K562 (cell line): ENCODE data around the gene ZNF474. TPM values are rescaled to one million over a fixed set of nuclear protein-coding genes. Genes with fewer than 3 reads are reported as not detected.

ENCODE experiments used
- ATAC-seq: fragments of 200-7000 bp; cut with Tn5 transposase; 3 replicates; pipeline ENCODE4 v1.9.1; 2020; ENCODE audit warnings: moderate library complexity
- Bru-seq: library from RNA; stranded (reverse); fragments of 400-500 nt; gene quantifications from one replicate; lab custom pipeline; 2021; lab: Mats Ljungman, UMichigan
- BruChase-seq, 2 experiments: library from RNA; stranded (reverse); fragments of 400-500 nt; gene quantifications; one replicate each; lab custom pipeline; 2021; lab: Mats Ljungman, UMichigan
- BruUV-seq: library from RNA; stranded (reverse); fragments of 400-500 nt; replicated peaks from 2 replicates; lab custom pipeline; 2021; lab: Mats Ljungman, UMichigan
- CTCF ChIA-PET: fragments of 300-600 bp; formaldehyde crosslinking; extraction: SDS; loops from one replicate; lab custom pipeline; 2021; ENCODE audit warnings: low intra/inter-chr PET ratio; lab: Yijun Ruan, JAX
- POLR2A ChIA-PET: fragments of 300-600, 350-650 bp; sonication (Branson Sonifier 250); formaldehyde crosslinking; extraction: SDS; loops from one replicate; lab custom pipeline; 2021; ENCODE audit warnings: antibody characterized with exemption, inconsistent platforms; lab: Yijun Ruan, JAX
- DNase-seq, 4 experiments: peaks; one replicate each; pipeline versions ENCODE4 v3.0.0 to v3.0.0-alpha.2; 2011 to 2018; ENCODE audit warnings: low spot score in 3 of 4, mixed read lengths in 3 of 4; ENCODE audit errors: extremely low read depth in 1 of 4
- FAIRE-seq: peaks from 2 replicates; lab custom pipeline; 2011; peaks lifted over from hg19 to GRCh38; lab: Jason Lieb, UNC
- H2AFZ ChIP-seq: 2 replicates; pipeline ENCODE4 v1.6.0; 2011; ENCODE audit warnings: low read depth, low read length, control low read depth, inconsistent platforms
- H3K27ac ChIP-seq: fragments of 200-600 bp; 3 replicates; pipeline ENCODE4 v1.8.0; 2011; ENCODE audit warnings: low read depth, mild to moderate bottlenecking, control low read depth, inconsistent platforms, low read length, moderate library complexity, mixed read lengths; ENCODE audit errors: extremely low read depth
- H3K27me3 ChIP-seq, 2 experiments: fragments of 300-600 bp in 1 of 2; 2 replicates in 1 of 2; 3 replicates in 1 of 2; pipeline versions ENCODE4 v1.6.0 to v1.8.0; 2011; ENCODE audit warnings: inconsistent platforms in 2 of 2, low read length in 2 of 2, mild to moderate bottlenecking in 1 of 2, mixed read lengths in 1 of 2, moderate library complexity in 1 of 2; ENCODE audit not compliant: control insufficient read depth in 2 of 2, insufficient read depth in 2 of 2
- H3K36me3 ChIP-seq: fragments of 300-600 bp; 3 replicates; pipeline ENCODE4 v1.8.0; 2011; ENCODE audit warnings: mild to moderate bottlenecking, low read length, inconsistent platforms; ENCODE audit not compliant: control insufficient read depth, insufficient read depth
- H3K4me1 ChIP-seq, 2 experiments: fragments of 200-600 bp in 1 of 2; replicated peaks in 1 of 2; 2 replicates in 1 of 2; 3 replicates in 1 of 2; pipeline versions ENCODE4 v1.5.1 to v1.8.0; 2011; ENCODE audit warnings: inconsistent platforms in 2 of 2, low read length in 2 of 2, mild to moderate bottlenecking in 1 of 2, mixed read lengths in 1 of 2, moderate library complexity in 1 of 2; ENCODE audit not compliant: control insufficient read depth in 2 of 2, insufficient read depth in 2 of 2
- H3K4me2 ChIP-seq: 2 replicates; pipeline ENCODE4 v1.6.1; 2011; ENCODE audit warnings: low read length, control low read depth, inconsistent platforms, mixed read lengths; ENCODE audit not compliant: insufficient read depth
- H3K4me3 ChIP-seq: fragments of 200-600 bp; sonication (generic), shearing (Covaris generic); 2 replicates; pipeline ENCODE4 v1.5.1; 2016; ENCODE audit warnings: control low read depth, inconsistent platforms
- H3K79me2 ChIP-seq: fragments of 200-600 bp; 3 replicates; pipeline ENCODE4 v1.8.0; 2011; ENCODE audit warnings: low read length, inconsistent platforms; ENCODE audit not compliant: control insufficient read depth, insufficient read depth
- H3K9ac ChIP-seq, 2 experiments: 2 replicates each; pipeline versions ENCODE4 v1.6.0 to v1.6.1; 2011; ENCODE audit warnings: low read depth in 2 of 2, low read length in 2 of 2, control low read depth in 1 of 2, inconsistent platforms in 1 of 2, mild to moderate bottlenecking in 1 of 2, mixed read lengths in 1 of 2; ENCODE audit not compliant: insufficient read depth in 1 of 2
- H3K9me1 ChIP-seq: one replicate; pipeline ENCODE4 v1.6.0; 2011; ENCODE audit warnings: inconsistent platforms, mild to moderate bottlenecking, low read length, moderate library complexity; ENCODE audit not compliant: control insufficient read depth, insufficient read depth
- H3K9me3 ChIP-seq: replicated peaks from 2 replicates; pipeline ENCODE4 v1.5.1; 2011; ENCODE audit warnings: low read depth, low read length, inconsistent platforms; ENCODE audit not compliant: control insufficient read depth, insufficient read depth
- H4K20me1 ChIP-seq: replicated peaks from 2 replicates; pipeline ENCODE4 v1.6.1; 2011; ENCODE audit warnings: low read length, inconsistent platforms, mixed read lengths; ENCODE audit not compliant: control insufficient read depth, insufficient read depth
- ETS2 ChIP-seq: IDR thresholded peaks from 2 replicates; pipeline ENCODE4 v1.6.1; 2016; ENCODE audit warnings: borderline replicate concordance, missing genetic modification characterization, mild to moderate bottlenecking, moderate library complexity, missing compliant biosample characterization; ENCODE audit not compliant: poor library complexity, severe bottlenecking
- NR2C2 ChIP-seq, 2 experiments: fragments of 200-800 bp in 1 of 2; sonication (Bioruptor generic) in 1 of 2; sonication (generic) in 1 of 2; formaldehyde crosslinking in 1 of 2; IDR thresholded peaks; 2 replicates each; pipeline versions ENCODE4 v1.6.1 to v1.8.0; 2016 to 2022; ENCODE audit warnings: mild to moderate bottlenecking in 1 of 2, missing compliant biosample characterization in 1 of 2, missing genetic modification characterization in 1 of 2, missing genetic modification reagents in 1 of 2
- ZNF184 ChIP-seq: sonication (generic); formaldehyde crosslinking; IDR thresholded peaks from 2 replicates; pipeline ENCODE4 v1.5.0; 2020; ENCODE audit warnings: missing genetic modification reagents
- WGBS: fragments of 100-300 bp; shearing (Covaris generic); methylation state at CpG from one replicate; pipeline ENCODE4 v1.1.6; 2016; ENCODE audit warnings: low coverage, mixed read lengths; ENCODE audit not compliant: insufficient coverage; ENCODE audit errors: missing lambda C conversion rate; 5-methylcytosine and 5-hydroxymethylcytosine counted together
- in situ Hi-C: fragments of 300-500 bp; cut with MboI; formaldehyde crosslinking; loops from 4 replicates; pipeline ENCODE4 v1.15.0; 2018; ENCODE audit warnings: inconsistent platforms, mixed read lengths
- intact Hi-C: fragments of 100-400 bp; cut with micrococcal nuclease; formaldehyde crosslinking; loops from 2 replicates; pipeline ENCODE4 v1.14.2; 2022
- long read RNA-seq, 3 experiments: library from polyadenylated mRNA in 2 of 3; library from RNA in 1 of 3; unstranded in 2 of 3; stranded (forward) in 1 of 3; transcript quantifications; one replicate each; pipeline ENCODE4 v2.0.0, GENCODE V29; 2019 to 2022
- polyA minus RNA-seq, 3 experiments: library from RNA; depleted of rRNA, polyadenylated mRNA; stranded (reverse); fragments of >200 nt; gene quantifications; 2 replicates each; pipeline ENCODE4 v1.2.3, GENCODE V29; 2011
- polyA plus RNA-seq, 8 experiments: library from polyadenylated mRNA; depleted of rRNA in 4 of 8; stranded (reverse) in 5 of 8; unstranded in 3 of 8; fragments of >200 nt; fragmentation: Nextera tagmentation in 2 of 8; fragmentation: Illumina TruSeq in 1 of 8; extraction: Ambion mirVana in 2 of 8; extraction: Trizol in 1 of 8; gene quantifications; 2 replicates each; pipeline versions ENCODE4 v1.2.1 to v1.2.3, GENCODE V29; 2011 to 2014; ENCODE audit warnings: inconsistent platforms in 1 of 8, missing spikeins in 1 of 8
- total RNA-seq, 7 experiments: library from RNA; depleted of rRNA in 6 of 7; stranded (reverse); fragments of >200 nt in 6 of 7; fragmentation: Illumina TruSeq in 2 of 7; extraction: Trizol in 2 of 7; gene quantifications; 2 replicates each; pipeline versions ENCODE4 v1.2.1 to v1.2.3, GENCODE V29; 2011 to 2021; ENCODE audit warnings: low replicate concordance in 1 of 7
- TF ChIP-seq, protein P1 (sequence below): fragments of 450-650 bp; IDR thresholded peaks from 2 replicates; pipeline ENCODE4 v1.6.1; 2016; ENCODE audit warnings: mild to moderate bottlenecking, moderate library complexity

Gene ZNF474
- total RNA-seq (2011; cell fraction: chromatin; rRNA removed; ENCODE audit: low replicate concordance): 0.23 and 0.95 TPM in 2 replicates
- total RNA-seq (2011; cell fraction: nucleolus; rRNA removed): 0.17 and 0.79 TPM in 2 replicates
- total RNA-seq (2011; cell fraction: nucleoplasm; rRNA removed): 0.44 and 0.92 TPM in 2 replicates
- total RNA-seq (2014; rRNA removed): 0.08 and 0.50 TPM in 2 replicates
- 0.45 and 0.47 TPM in 2 replicates for total RNA-seq (2014; rRNA removed; fragmentation: Illumina TruSeq; extraction: Trizol)
- total RNA-seq (2015; rRNA removed; fragmentation: Illumina TruSeq; extraction: Trizol): 0.26 and 0.62 TPM in 2 replicates
- total RNA-seq (2021): 0.16 and 0.25 TPM in 2 replicates
- 0.31 and 0.45 TPM in 2 replicates for polyA plus RNA-seq (2011; rRNA removed)
- 0.12 and 0.21 TPM in 2 replicates for polyA plus RNA-seq (2011; cell fraction: cytosol; rRNA removed)
- polyA plus RNA-seq (2011; cell fraction: nucleus; rRNA removed): 0.28 and 0.63 TPM in 2 replicates
- 0.08 and 0.39 TPM in 2 replicates for polyA plus RNA-seq (2012)
- polyA plus RNA-seq (2014; fragmentation: Illumina TruSeq; extraction: Trizol): 0.22 and 0.31 TPM in 2 replicates
- polyA plus RNA-seq (2014; fragmentation: Nextera tagmentation; extraction: Ambion mirVana): under 1 TPM; 0.35 to 0.39 TPM
- polyA plus RNA-seq (2014; rRNA removed): 0.13 and 0.21 TPM in 2 replicates
- polyA minus RNA-seq (2011; rRNA and poly(A)+ RNA removed): 0.42 and 0.60 TPM in 2 replicates
- polyA minus RNA-seq (2011; cell fraction: cytosol; rRNA and poly(A)+ RNA removed): not detected in 2 replicates
- 0.27 and 0.44 TPM in 2 replicates for polyA minus RNA-seq (2011; cell fraction: nucleus; rRNA and poly(A)+ RNA removed)
- Bru-seq, nascent RNA: percentile 43 among the genes with signal in this experiment
- BruChase-seq, experiment 1, labeled RNA remaining after a 2-hour chase: percentile 47 among the genes with signal in this experiment
- BruChase-seq, experiment 2, labeled RNA remaining after a 6-hour chase: percentile 45 among the genes with signal in this experiment
- long read RNA-seq, experiment 1, partial matches to known transcripts: 0 of 1 reads
- long read RNA-seq, experiment 1, other reads (novel, unspliced or antisense): 1 of 1 reads
- long read RNA-seq, experiment 2, partial matches to known transcripts: 0 of 1 reads
- long read RNA-seq, experiment 2, other reads (novel, unspliced or antisense): 1 of 1 reads
- long read RNA-seq, experiment 3: 0 reads

DNA sequence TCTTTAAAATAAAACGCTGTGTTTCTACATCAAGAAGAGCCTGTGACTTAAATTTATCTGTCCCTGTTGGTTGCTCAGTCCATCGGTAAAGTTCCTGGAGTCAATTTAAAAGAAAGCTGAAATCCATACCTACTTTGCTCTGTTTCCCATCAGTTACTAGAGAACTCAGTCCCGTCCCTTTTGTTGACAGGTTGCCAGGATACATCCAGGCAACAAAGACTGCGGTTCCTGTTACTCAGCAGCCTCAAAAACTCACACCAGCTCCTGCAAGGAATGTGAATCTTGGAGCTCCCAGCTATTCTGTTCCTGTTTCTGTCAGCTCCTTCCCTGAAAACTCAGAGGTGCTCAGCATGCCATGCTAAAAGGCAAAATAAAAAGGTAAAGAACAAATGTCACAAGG lies at the start of gene ZNF474:
ZNF474 (plus strand) TSS at position 241 of the 400 bp plus-strand sequence. CDS start 22,445 bp downstream, outside the sequence.
- no peaks in the 10 kb centered on the region for H3K79me2 ChIP-seq
- H3K27ac ChIP-seq: 0 out of 3 replicates have a peak within 1 kb of the TSS, but pooled peaks have one; percentile 39
- FAIRE-seq (peak; percentile 79), ATAC-seq (peak; percentile 66), DNase-seq (peak; percentile 25 to 76 (median 30))
- H3K9me1 ChIP-seq: no peaks in the 10 kb centered on the region
- POLR2A ChIA-PET: interaction anchor here (1.6 kb wide), 1 partner anchor 16 kb away, joined by 5 read pairs; no protein-coding TSS in a partner anchor
- H3K4me3 ChIP-seq: no peak within 1 kb of the TSS
- no peaks in the 10 kb centered on the region for H3K9me3 ChIP-seq
- peak within 1 kb of the TSS; percentile 54 for H3K4me2 ChIP-seq
- H2AFZ ChIP-seq: peak within 1 kb of the TSS; percentile 82
- H3K27me3 ChIP-seq: no peaks in the 10 kb centered on the region
- CTCF ChIA-PET: no interaction called here
- no peaks in the 10 kb centered on the region for H3K36me3 ChIP-seq
- in situ Hi-C loops (no loop called here), intact Hi-C loops (no loop called here)
- peaks cover 7 to 31% of the 10 kb centered on the region in 2 experiments; a peak in 3 of 5 replicates for H3K4me1 ChIP-seq
- WGBS: 6% methylated on average over 4 of the region's 4 CpGs
- H4K20me1 ChIP-seq: no peaks in the 10 kb centered on the region
- BruUV-seq: no TSS peak
- 0 out of 4 replicates have a peak within 1 kb of the TSS, but pooled peaks of 1 of the 2 experiments have one; percentile 27 for H3K9ac ChIP-seq
- TF ChIP-seq ETS2 (no peak), ZNF184 (no peak), NR2C2 (CRISPR knock-in tag; IDR thresholded peaks at IDR 0.05) (no peak), NR2C2 (tag; IDR thresholded peaks at IDR 0.05) (no peak)
- TF ChIP-seq, protein P1, sequence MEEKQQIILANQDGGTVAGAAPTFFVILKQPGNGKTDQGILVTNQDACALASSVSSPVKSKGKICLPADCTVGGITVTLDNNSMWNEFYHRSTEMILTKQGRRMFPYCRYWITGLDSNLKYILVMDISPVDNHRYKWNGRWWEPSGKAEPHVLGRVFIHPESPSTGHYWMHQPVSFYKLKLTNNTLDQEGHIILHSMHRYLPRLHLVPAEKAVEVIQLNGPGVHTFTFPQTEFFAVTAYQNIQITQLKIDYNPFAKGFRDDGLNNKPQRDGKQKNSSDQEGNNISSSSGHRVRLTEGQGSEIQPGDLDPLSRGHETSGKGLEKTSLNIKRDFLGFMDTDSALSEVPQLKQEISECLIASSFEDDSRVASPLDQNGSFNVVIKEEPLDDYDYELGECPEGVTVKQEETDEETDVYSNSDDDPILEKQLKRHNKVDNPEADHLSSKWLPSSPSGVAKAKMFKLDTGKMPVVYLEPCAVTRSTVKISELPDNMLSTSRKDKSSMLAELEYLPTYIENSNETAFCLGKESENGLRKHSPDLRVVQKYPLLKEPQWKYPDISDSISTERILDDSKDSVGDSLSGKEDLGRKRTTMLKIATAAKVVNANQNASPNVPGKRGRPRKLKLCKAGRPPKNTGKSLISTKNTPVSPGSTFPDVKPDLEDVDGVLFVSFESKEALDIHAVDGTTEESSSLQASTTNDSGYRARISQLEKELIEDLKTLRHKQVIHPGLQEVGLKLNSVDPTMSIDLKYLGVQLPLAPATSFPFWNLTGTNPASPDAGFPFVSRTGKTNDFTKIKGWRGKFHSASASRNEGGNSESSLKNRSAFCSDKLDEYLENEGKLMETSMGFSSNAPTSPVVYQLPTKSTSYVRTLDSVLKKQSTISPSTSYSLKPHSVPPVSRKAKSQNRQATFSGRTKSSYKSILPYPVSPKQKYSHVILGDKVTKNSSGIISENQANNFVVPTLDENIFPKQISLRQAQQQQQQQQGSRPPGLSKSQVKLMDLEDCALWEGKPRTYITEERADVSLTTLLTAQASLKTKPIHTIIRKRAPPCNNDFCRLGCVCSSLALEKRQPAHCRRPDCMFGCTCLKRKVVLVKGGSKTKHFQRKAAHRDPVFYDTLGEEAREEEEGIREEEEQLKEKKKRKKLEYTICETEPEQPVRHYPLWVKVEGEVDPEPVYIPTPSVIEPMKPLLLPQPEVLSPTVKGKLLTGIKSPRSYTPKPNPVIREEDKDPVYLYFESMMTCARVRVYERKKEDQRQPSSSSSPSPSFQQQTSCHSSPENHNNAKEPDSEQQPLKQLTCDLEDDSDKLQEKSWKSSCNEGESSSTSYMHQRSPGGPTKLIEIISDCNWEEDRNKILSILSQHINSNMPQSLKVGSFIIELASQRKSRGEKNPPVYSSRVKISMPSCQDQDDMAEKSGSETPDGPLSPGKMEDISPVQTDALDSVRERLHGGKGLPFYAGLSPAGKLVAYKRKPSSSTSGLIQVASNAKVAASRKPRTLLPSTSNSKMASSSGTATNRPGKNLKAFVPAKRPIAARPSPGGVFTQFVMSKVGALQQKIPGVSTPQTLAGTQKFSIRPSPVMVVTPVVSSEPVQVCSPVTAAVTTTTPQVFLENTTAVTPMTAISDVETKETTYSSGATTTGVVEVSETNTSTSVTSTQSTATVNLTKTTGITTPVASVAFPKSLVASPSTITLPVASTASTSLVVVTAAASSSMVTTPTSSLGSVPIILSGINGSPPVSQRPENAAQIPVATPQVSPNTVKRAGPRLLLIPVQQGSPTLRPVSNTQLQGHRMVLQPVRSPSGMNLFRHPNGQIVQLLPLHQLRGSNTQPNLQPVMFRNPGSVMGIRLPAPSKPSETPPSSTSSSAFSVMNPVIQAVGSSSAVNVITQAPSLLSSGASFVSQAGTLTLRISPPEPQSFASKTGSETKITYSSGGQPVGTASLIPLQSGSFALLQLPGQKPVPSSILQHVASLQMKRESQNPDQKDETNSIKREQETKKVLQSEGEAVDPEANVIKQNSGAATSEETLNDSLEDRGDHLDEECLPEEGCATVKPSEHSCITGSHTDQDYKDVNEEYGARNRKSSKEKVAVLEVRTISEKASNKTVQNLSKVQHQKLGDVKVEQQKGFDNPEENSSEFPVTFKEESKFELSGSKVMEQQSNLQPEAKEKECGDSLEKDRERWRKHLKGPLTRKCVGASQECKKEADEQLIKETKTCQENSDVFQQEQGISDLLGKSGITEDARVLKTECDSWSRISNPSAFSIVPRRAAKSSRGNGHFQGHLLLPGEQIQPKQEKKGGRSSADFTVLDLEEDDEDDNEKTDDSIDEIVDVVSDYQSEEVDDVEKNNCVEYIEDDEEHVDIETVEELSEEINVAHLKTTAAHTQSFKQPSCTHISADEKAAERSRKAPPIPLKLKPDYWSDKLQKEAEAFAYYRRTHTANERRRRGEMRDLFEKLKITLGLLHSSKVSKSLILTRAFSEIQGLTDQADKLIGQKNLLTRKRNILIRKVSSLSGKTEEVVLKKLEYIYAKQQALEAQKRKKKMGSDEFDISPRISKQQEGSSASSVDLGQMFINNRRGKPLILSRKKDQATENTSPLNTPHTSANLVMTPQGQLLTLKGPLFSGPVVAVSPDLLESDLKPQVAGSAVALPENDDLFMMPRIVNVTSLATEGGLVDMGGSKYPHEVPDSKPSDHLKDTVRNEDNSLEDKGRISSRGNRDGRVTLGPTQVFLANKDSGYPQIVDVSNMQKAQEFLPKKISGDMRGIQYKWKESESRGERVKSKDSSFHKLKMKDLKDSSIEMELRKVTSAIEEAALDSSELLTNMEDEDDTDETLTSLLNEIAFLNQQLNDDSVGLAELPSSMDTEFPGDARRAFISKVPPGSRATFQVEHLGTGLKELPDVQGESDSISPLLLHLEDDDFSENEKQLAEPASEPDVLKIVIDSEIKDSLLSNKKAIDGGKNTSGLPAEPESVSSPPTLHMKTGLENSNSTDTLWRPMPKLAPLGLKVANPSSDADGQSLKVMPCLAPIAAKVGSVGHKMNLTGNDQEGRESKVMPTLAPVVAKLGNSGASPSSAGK: no peak
